GM19239 (cell line): Measurements from ENCODE around the gene TMEM131L.
"Not testable (repeated sequence)": the region's sequence is repeated elsewhere in the genome, so short reads cannot be mapped to it uniquely, and the experiment has no call there.

Experiments used
- DNase-seq: peaks from one replicate; pipeline ENCODE4 v3.0.0; 2011; ENCODE audit warnings: low spot score; ENCODE audit not compliant: insufficient read length
- FAIRE-seq: peaks from 2 replicates; lab custom pipeline; 2011; peaks lifted over from hg19 to GRCh38; lab: Jason Lieb, UNC

The TMEM131L gene

GRCh38 chr4:153638011-153638410, 171.9 kb downstream of the TMEM131L start:
- DNase-seq, result no peak
- FAIRE-seq, result no peak

GRCh38 chr4:153638999-153639398, 172.8 kb downstream of the TMEM131L start:
- DNase-seq (no peak), FAIRE-seq (no peak)

GRCh38 chr4:153639833-153640802, 174.0 kb downstream of the TMEM131L start:
- no peak for FAIRE-seq
- no peak for DNase-seq

GRCh38 chr4:153641532-153641931, 175.4 kb downstream of the TMEM131L start:
- DNase-seq (no peak), FAIRE-seq (no peak)

- DNase-seq (peak; percentile 39), FAIRE-seq (peak; percentile 92)
Observed at GRCh38 chr4:153643406-153644383, 177.5 kb downstream of the TMEM131L start.

GRCh38 chr4:153645183-153645582, 179.0 kb downstream of the TMEM131L start:
- FAIRE-seq (peak; percentile 65), DNase-seq (no peak)

- no peak for DNase-seq
- no peak for FAIRE-seq
Observed at GRCh38 chr4:153646261-153646660, 180.1 kb downstream of the TMEM131L start.

GRCh38 chr4:153646978-153647377, 180.8 kb downstream of the TMEM131L start:
- DNase-seq, result no peak
- FAIRE-seq, result no peak

GRCh38 chr4:153647975-153648374, 181.8 kb downstream of the TMEM131L start:
- no peak for FAIRE-seq
- no peak for DNase-seq

GRCh38 chr4:153649572-153649991, 183.4 kb downstream of the TMEM131L start:
- DNase-seq, result no peak
- FAIRE-seq, result no peak

- DNase-seq (no peak), FAIRE-seq (no peak)
Observed at GRCh38 chr4:153651116-153651515, 185.0 kb downstream of the TMEM131L start.

- FAIRE-seq, result no peak
- no peak for DNase-seq
Observed at GRCh38 chr4:153651587-153651986, 185.4 kb downstream of the TMEM131L start.

GRCh38 chr4:153652051-153652784, 186.1 kb downstream of the TMEM131L start:
- FAIRE-seq, result no peak
- DNase-seq, result no peak

- FAIRE-seq (no peak), DNase-seq (no peak)
Observed at GRCh38 chr4:153655002-153655541, 188.9 kb downstream of the TMEM131L start.

GRCh38 chr4:153655928-153656327, 189.8 kb downstream of the TMEM131L start:
- DNase-seq (no peak), FAIRE-seq (no peak)

- FAIRE-seq, result no peak
- DNase-seq, result no peak
Observed at GRCh38 chr4:153661215-153661822, 195.2 kb downstream of the TMEM131L start.

GRCh38 chr4:153661908-153662307, 195.7 kb downstream of the TMEM131L start:
- FAIRE-seq (no peak), DNase-seq (no peak)

GRCh38 chr4:153663667-153664066, 197.5 kb downstream of the TMEM131L start:
- FAIRE-seq, result no peak
- DNase-seq, result no peak

GRCh38 chr4:153666505-153666904, 200.3 kb downstream of the TMEM131L start:
- not testable (repeated sequence) for DNase-seq, FAIRE-seq
